GM12892 (cell line): ENCODE results near the gene WWP2.

ENCODE experiments used
- POLR2A ChIP-seq: IDR thresholded peaks from 2 replicates; pipeline ENCODE4 v1.6.1; 2011; ENCODE audit warnings: low read depth, low read length, control low read depth
- POLR2AphosphoS5 ChIP-seq: IDR thresholded peaks from 2 replicates; pipeline ENCODE4 v1.6.1; 2011; ENCODE audit warnings: low read depth, low read length, control low read depth
- TAF1 ChIP-seq: IDR thresholded peaks from 2 replicates; pipeline ENCODE4 v1.6.1; 2011; ENCODE audit warnings: low read depth, mild to moderate bottlenecking, control low read depth, low read length, borderline replicate concordance

GRCh38 chr16:69781118-69781517 is 19.0 kb downstream of the WWP2 start:
- TF ChIP-seq POLR2AphosphoS5 (no peak), POLR2A (no peak), TAF1 (no peak)
